NCI-H1092 treated with DMSO at 0.1 percent for 48 hours (cell line): ENCODE data around the gene KCNH5.

ENCODE experiments used
- DNase-seq: peaks from one replicate; lab custom pipeline; 2025; lab: John Stamatoyannopoulos, UW

Gene KCNH5

GRCh38 chr14:63006531-63006930 is 38.7 kb downstream of the KCNH5 start:
- peak; percentile 11 for DNase-seq

DNA sequence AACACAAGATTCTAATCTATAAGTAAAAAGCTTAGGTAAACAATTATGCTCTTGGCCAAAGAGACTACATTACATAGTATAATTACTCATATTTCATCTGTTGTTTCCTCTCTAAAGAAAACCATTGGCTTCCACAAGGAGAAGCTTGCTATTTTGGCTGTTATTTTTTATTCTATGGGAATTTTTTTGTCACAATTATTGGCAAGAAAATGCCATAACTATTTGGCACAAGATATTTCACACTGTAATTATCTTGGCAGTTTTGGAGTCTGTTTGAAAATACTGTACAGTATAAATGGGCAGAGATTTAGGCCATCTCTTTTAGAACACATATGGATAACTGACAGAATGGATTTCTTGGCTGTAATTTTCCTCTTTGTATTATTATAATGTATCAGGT is 51.2 kb downstream of the KCNH5 start:
- DNase-seq: no peak

GRCh38 chr14:62988967-62989366 is 56.3 kb downstream of the KCNH5 start:
- no peak for DNase-seq

- no peak for DNase-seq
Measured at GRCh38 chr14:62983821-62984220, 61.4 kb downstream of the KCNH5 start.

- DNase-seq: no peak
Measured at GRCh38 chr14:62980693-62981092, 64.6 kb downstream of the KCNH5 start.

- no peak for DNase-seq
Measured at GRCh38 chr14:62957562-62957961, 87.7 kb downstream of the KCNH5 start.

GRCh38 chr14:62956413-62956812 is 88.8 kb downstream of the KCNH5 start:
- DNase-seq: no peak

- no peak for DNase-seq
Measured at GRCh38 chr14:62954165-62954564, 91.1 kb downstream of the KCNH5 start.

DNA sequence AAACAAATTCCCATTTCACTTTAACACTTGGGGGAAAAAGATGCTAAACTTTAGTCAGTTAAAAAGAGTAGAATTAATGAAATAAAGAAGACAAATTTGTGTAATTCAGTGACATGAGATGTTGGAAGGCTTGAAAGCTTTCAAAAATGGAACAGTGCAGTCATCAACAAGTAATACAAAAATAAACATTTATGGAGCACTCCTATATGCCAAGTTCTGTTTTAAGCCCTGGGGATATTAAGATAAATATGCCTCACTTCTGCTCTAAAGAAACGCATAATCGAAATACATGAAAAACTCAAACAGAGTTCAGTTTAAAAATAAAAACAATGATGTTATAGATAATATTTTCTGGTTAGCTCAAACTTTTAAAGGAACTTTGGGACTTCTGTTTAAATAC is 93.0 kb downstream of the KCNH5 start:
- DNase-seq: no peak

- no peak for DNase-seq
Measured at GRCh38 chr14:62947301-62947700, 98.0 kb downstream of the KCNH5 start.

DNA sequence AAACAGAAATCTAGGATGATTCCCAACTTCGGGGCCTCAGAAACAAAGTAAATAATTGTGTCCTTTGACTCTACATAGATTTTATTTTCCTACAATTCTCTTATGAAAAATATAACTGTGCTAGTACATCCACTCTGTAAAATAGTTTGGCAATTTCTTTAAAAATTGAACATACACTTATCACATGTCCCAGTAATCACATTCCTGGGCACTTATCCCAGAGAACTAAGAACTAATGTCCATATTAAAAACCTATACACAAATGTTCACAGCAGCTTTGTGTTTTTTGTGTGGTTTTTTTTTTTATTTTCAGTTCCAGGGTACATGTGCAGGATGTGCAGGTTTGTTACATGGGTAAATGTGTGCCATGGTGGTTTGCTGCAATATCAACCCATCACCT is 99.0 kb downstream of the KCNH5 start:
- no peak for DNase-seq

DNA sequence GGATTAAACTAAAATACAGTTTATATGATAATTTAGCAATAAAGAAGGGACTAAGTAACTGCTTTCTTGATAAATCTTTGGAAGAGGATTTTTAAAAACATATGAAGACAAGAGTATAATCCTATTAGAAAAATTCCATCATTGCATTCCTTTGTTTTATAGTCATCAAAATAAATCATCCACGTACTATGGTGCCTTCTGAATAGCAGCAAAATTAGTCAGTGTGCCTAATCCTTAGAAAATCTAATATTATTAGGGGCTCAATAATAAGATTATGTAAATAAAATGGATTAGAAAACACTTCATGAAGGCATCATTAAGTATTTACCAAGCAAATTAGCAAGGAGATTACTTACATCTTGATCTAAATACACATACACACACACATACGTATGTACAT is 102.1 kb downstream of the KCNH5 start:
- no peak for DNase-seq

GRCh38 chr14:62939970-62940369 is 105.3 kb downstream of the KCNH5 start:
- DNase-seq: peak; percentile 26

DNA sequence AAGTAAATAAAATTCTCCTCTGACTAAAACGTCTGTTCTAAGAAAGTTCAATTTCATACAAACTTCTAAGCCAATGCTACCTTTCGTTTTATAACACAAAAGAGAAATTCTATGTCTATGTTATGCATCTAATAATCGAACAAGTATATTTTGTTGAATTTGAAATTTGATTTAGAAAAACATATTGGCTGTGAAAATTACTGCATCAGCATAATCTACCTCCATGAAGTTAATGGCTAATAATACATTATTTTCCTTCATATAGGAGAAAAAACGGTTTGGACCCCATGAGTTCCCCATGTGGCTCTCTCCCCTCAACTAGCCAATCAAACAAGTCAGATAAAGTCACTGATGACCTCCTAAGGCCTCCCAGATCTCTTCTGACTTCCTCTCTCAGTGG is 106.5 kb downstream of the KCNH5 start:
- DNase-seq: no peak

DNA sequence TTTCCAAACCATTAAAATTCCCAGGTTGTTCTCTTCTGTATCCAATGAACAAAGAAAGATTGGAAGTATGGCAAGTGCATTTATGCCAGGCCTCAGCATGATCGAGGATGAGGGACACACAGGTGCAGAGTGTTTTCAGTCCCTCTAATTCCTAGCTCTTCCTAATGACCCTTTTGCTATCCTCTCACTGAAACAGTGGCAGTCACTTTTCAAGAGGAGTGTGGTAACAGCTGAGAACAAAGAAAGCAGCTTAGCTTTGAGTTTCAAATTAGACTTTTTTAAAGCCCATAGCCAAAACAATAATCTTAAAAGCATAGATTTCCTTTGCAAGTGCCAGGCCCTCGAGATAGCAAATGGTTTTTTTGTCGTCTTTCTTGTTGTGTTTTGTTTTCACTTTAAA is 110.8 kb downstream of the KCNH5 start:
- no peak for DNase-seq

- no peak for DNase-seq
Measured at GRCh38 chr14:62921466-62921865, 123.8 kb downstream of the KCNH5 start.

GRCh38 chr14:62916551-62916950 is 128.7 kb downstream of the KCNH5 start:
- peak; percentile 73 for DNase-seq

- no peak for DNase-seq
Measured at GRCh38 chr14:62914873-62915272, 130.4 kb downstream of the KCNH5 start.

DNA sequence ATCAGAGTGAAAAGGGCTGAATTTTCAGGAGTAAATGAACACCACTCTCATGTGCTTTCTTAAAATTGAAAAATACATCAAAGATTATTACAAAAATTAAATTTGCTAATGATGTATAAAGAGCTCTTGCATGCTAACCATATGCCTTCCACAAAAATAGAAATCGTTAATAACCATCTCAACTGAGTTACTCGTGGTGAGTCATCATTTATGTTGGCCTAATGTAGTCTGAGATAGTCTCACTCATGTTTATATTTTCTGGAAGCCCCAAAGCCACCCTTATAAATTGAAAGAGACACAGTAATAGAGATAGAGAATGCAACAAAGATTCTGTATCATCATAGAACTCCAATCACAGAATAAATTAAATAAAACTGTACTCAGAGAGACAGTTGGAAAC is 131.2 kb downstream of the KCNH5 start:
- DNase-seq: no peak

- DNase-seq: no peak
Measured at GRCh38 chr14:62908506-62908905, 136.8 kb downstream of the KCNH5 start.

GRCh38 chr14:62905566-62905965 is 139.7 kb downstream of the KCNH5 start:
- DNase-seq: no peak

GRCh38 chr14:62897771-62898170 is 147.5 kb downstream of the KCNH5 start:
- DNase-seq: no peak

GRCh38 chr14:62896932-62897456 is 148.3 kb downstream of the KCNH5 start:
- DNase-seq: no peak

DNA sequence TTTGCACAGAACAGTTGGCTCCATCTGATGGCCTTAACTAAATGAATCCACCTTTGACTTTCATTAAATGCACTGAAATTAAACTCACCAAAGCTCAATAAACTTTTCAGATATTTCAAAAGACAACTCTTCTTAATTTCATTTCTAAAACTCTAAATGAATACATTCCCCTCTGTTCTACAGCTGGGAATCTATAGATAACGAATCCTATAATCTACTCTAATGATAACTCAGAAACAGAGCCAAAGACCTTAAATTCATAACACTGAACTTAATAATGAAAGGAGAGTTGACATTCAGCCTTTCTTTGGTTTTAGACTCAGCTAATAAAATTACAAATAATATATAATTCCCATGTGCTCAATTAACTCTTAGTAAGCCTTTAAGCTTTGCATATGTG is 150.5 kb downstream of the KCNH5 start:
- DNase-seq: no peak

GRCh38 chr14:62889364-62889763 is 155.9 kb downstream of the KCNH5 start:
- no peak for DNase-seq
